ENCODE data around the gene EMX1.

DNA sequence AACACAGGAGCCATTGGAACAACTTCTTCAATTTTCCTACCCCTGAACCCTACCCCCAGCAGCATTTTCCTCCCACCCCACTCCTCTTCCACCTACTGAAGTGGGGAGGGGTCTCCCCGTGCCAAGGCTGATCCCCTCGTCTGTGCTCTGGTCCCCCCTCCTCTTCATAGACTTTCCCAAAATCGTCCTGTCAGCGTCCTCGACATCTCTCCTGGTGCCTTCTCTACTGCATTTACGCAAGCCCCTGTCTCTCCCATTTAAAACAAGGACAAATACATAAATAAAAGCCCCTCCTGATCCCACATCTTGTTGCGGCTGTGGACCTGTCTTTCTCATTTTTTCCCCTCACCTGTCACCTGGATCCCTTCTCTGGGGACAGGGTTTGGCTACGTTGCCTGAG, 42.2 kb downstream of the EMX1 start:
- TF ChIP-seq EZH2phosphoT487 (IDR thresholded peaks at IDR 0.05; ENCODE audit: borderline replicate concordance, low read length), result no peak
- TF ChIP-seq, protein P1, sequence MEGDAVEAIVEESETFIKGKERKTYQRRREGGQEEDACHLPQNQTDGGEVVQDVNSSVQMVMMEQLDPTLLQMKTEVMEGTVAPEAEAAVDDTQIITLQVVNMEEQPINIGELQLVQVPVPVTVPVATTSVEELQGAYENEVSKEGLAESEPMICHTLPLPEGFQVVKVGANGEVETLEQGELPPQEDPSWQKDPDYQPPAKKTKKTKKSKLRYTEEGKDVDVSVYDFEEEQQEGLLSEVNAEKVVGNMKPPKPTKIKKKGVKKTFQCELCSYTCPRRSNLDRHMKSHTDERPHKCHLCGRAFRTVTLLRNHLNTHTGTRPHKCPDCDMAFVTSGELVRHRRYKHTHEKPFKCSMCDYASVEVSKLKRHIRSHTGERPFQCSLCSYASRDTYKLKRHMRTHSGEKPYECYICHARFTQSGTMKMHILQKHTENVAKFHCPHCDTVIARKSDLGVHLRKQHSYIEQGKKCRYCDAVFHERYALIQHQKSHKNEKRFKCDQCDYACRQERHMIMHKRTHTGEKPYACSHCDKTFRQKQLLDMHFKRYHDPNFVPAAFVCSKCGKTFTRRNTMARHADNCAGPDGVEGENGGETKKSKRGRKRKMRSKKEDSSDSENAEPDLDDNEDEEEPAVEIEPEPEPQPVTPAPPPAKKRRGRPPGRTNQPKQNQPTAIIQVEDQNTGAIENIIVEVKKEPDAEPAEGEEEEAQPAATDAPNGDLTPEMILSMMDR (conservative IDR thresholded peaks at IDR 0.05; ENCODE audit: low read depth, low read length), result no peak
- no peak for TF ChIP-seq EZH2 (IDR thresholded peaks at IDR 0.05; ENCODE audit: low read length, unreplicated experiment)
